ENCODE measurements around the gene HDAC4. TPM values are rescaled to one million over a fixed set of nuclear protein-coding genes. Genes with fewer than 3 reads are reported as not detected.

The HDAC4 gene
- total and polyA plus RNA-seq, 2 donors (not counting 1 experiment from before 2014, with no cell fraction given), result 13.5 to 46.0 TPM

DNA sequence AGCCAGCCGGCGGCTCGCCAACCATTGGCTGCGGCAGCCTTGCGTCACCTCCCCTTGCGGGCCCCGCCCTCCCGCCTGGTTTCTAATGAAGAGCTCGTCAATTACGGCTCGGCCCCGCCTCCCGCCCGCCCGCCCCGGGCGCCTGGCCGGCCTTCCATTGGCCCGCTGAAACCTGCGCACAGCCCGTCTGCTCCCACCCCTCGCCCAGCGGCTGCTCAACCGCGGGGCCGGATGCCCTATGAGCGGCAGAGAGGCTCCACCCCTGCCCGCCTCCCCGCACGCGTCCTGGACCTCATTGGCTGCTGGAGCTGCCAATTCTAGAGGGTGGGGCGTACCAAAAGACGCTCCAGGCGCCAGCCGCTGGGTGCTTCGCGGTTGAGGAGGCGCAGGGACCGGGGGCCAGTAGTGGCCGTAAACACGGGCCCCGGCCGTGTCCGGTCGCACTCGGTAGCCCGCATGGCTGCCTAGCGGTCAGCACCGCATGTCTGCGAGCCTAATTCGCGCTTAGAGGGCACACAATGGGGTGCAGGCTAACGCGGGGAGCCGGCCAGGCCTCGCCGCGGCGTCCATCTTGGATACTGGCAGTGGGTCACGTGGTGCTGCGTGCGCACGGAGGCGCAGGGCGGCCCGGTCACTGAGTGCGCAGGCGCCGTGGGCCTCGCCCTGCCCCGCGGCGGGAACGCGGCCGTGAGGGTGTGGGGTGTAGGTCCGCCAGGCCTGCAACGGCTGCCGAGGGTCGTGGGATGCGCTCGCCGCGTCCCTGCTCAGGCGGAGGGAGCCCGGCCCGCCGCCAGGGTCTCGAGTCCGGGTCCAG is 454 bp upstream of the HDAC4 start:
- WGBS (ENCODE audit: insufficient coverage), result under 1% methylated on average over 90 of the region's 90 CpGs
- H3K27me3 Mint-ChIP-seq, result no peaks in the 10 kb centered on the region
- peak; percentile 86 for ATAC-seq (ENCODE audit: low read depth)
- peak overlapping the region; percentile 94 for H3K4me2 ChIP-seq (replicated peaks; ENCODE audit: low read depth, low read length, poor library complexity, severe bottlenecking)
- DNase-seq, result peak; percentile 100
- H3K27ac ChIP-seq (ENCODE audit: low read length in 2 of 2), result peak overlapping the region; percentile 99 to 100
- H3K4me3 Mint-ChIP-seq, result peak overlapping the region; percentile 94
- H3K27ac Mint-ChIP-seq, result peak overlapping the region; percentile 99
- ChIA-PET CTCF (interaction anchor here (0.6 to 1.3 kb wide), 5 partner anchors 20 to 144 kb away, joined by 3 to 7 read pairs (median 5); no protein-coding TSS in a partner anchor), POLR2A (interaction anchor here (0.8 to 1.2 kb wide), 6 partner anchors 12 to 624 kb away, joined by 3 to 18 read pairs (median 6); partner anchors contain the start of gene NDUFA10)
- H3K9ac ChIP-seq (ENCODE audit: low read length), result peak overlapping the region; percentile 100
- peaks cover 0 to 3% (median 0%) of the 10 kb centered on the region in 4 experiments for H3K27me3 ChIP-seq (replicated peaks in 1 of 4; ENCODE audit: control extremely low read depth in 1 of 4, control insufficient read depth in 3 of 4, insufficient read depth in 4 of 4, low read length in 3 of 4)
- peaks cover 33% of the 10 kb centered on the region for H3K4me1 Mint-ChIP-seq
- peak overlapping the region; percentile 91 for H2AFZ ChIP-seq (ENCODE audit: insufficient read depth, low read depth, low read length, poor library complexity, severe bottlenecking)
- H3K9me3 ChIP-seq (ENCODE audit: control extremely low read depth in 1 of 3, control insufficient read depth in 2 of 3, insufficient read depth in 1 of 3, low read length in 2 of 3), result peaks cover 0 to under 1% (median 0%) of the 10 kb centered on the region in 3 donors
- H3K36me3 ChIP-seq (replicated peaks in 1 of 2; ENCODE audit: control extremely low read depth in 1 of 2, control insufficient read depth in 1 of 2, extremely low read depth in 1 of 2, insufficient read depth in 2 of 2, low read length in 1 of 2), result no peaks in the 10 kb centered on the region
- H4K20me1 ChIP-seq (ENCODE audit: control insufficient read depth, insufficient read depth, low read length, poor library complexity, severe bottlenecking), result peaks cover 7% of the 10 kb centered on the region
- intact Hi-C loops (cut with micrococcal nuclease), result loop anchor here (1.0 to 5.0 kb wide), 5 partner anchors 20 to 736 kb away; partner anchors contain the start of gene COPS9
- H3K4me3 ChIP-seq (ENCODE audit: control extremely low read depth in 1 of 5, extremely low read depth in 1 of 5, insufficient read depth in 1 of 5, low read depth in 2 of 5, low read length in 4 of 5), result peak overlapping the region; percentile 12 to 91 (median 91)
- peaks cover 31% of the 10 kb centered on the region for H3K79me2 ChIP-seq (ENCODE audit: control insufficient read depth, insufficient read depth, low read length)
- no peak for TF ChIP-seq EZH2 (IDR thresholded peaks at IDR 0.05; ENCODE audit: borderline replicate concordance, insufficient read depth, low read depth, low read length, poor library complexity, severe bottlenecking)
- TF ChIP-seq, protein P1, sequence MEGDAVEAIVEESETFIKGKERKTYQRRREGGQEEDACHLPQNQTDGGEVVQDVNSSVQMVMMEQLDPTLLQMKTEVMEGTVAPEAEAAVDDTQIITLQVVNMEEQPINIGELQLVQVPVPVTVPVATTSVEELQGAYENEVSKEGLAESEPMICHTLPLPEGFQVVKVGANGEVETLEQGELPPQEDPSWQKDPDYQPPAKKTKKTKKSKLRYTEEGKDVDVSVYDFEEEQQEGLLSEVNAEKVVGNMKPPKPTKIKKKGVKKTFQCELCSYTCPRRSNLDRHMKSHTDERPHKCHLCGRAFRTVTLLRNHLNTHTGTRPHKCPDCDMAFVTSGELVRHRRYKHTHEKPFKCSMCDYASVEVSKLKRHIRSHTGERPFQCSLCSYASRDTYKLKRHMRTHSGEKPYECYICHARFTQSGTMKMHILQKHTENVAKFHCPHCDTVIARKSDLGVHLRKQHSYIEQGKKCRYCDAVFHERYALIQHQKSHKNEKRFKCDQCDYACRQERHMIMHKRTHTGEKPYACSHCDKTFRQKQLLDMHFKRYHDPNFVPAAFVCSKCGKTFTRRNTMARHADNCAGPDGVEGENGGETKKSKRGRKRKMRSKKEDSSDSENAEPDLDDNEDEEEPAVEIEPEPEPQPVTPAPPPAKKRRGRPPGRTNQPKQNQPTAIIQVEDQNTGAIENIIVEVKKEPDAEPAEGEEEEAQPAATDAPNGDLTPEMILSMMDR (IDR thresholded peaks at IDR 0.05), result no peak
- no peaks in the 10 kb centered on the region for H3K9me3 Mint-ChIP-seq (ENCODE audit: insufficient read depth)
- peaks cover 11 to 20% of the 10 kb centered on the region in 2 donors for H3K4me1 ChIP-seq (ENCODE audit: control insufficient read depth in 2 of 2, insufficient read depth in 2 of 2, low read length in 2 of 2)
